Rectal smooth muscle tissue (tissue), 1 donor: ENCODE results near the gene GHR.
"Not testable (repeated sequence)": the region's sequence is repeated elsewhere in the genome, so short reads cannot be mapped to it uniquely, and the experiment has no call there.

Source experiments
- H3K27ac ChIP-seq: one replicate; pipeline ENCODE4 v1.7.0; 2013; ENCODE audit warnings: low read depth, low read length, inconsistent platforms
- H3K27me3 ChIP-seq: one replicate; pipeline ENCODE4 v1.7.0; 2013; ENCODE audit warnings: low read length; ENCODE audit not compliant: control insufficient read depth, insufficient read depth
- H3K36me3 ChIP-seq: one replicate; pipeline ENCODE4 v1.7.0; 2013; ENCODE audit warnings: low read length; ENCODE audit not compliant: control insufficient read depth, insufficient read depth
- H3K4me1 ChIP-seq: one replicate; pipeline ENCODE4 v1.7.0; 2013; ENCODE audit warnings: low read length; ENCODE audit not compliant: control insufficient read depth, insufficient read depth
- H3K4me3 ChIP-seq: one replicate; pipeline ENCODE4 v1.7.0; 2013; ENCODE audit warnings: low read length
- H3K9ac ChIP-seq: one replicate; pipeline ENCODE4 v1.7.0; 2013; ENCODE audit warnings: low read length

Gene GHR

GRCh38 chr5:42561656-42562055 is 138.4 kb downstream of the GHR start:
- no peak overlapping the region for H3K27ac ChIP-seq
- H3K27me3 ChIP-seq = no peaks in the 10 kb centered on the region
- peaks cover 4% of the 10 kb centered on the region for H3K4me1 ChIP-seq

GRCh38 chr5:42564689-42565356 is 141.6 kb downstream of the GHR start:
- Histone ChIP-seq H3K9ac (no peak overlapping the region), H3K36me3 (no peaks in the 10 kb centered on the region), H3K4me3 (no peak overlapping the region), H3K4me1 (peaks cover 10% of the 10 kb centered on the region), H3K27me3 (no peaks in the 10 kb centered on the region), H3K27ac (no peak overlapping the region)

More at GRCh38 chr5:42561656-42562055, 138.4 kb downstream of the GHR start:
- H3K36me3 ChIP-seq = no peaks in the 10 kb centered on the region
- no peak overlapping the region for H3K4me3 ChIP-seq
- no peak overlapping the region for H3K9ac ChIP-seq

GRCh38 chr5:42566652-42567295 is 143.5 kb downstream of the GHR start:
- Histone ChIP-seq H3K9ac (no peak overlapping the region), H3K4me3 (no peak overlapping the region), H3K27me3 (no peaks in the 10 kb centered on the region), H3K36me3 (no peaks in the 10 kb centered on the region), H3K27ac (no peak overlapping the region), H3K4me1 (peaks cover 10% of the 10 kb centered on the region)

- H3K27me3 ChIP-seq = no peaks in the 10 kb centered on the region
- no peaks in the 10 kb centered on the region for H3K36me3 ChIP-seq
- H3K27ac ChIP-seq = no peak overlapping the region
- H3K4me1 ChIP-seq = peaks cover 10% of the 10 kb centered on the region
- H3K4me3 ChIP-seq = no peak overlapping the region
- no peak overlapping the region for H3K9ac ChIP-seq
Measured at GRCh38 chr5:42569325-42569724, 146.1 kb downstream of the GHR start.

- peaks cover 10% of the 10 kb centered on the region for H3K4me1 ChIP-seq
- no peaks in the 10 kb centered on the region for H3K36me3 ChIP-seq
- H3K9ac ChIP-seq = no peak overlapping the region
- H3K27ac ChIP-seq = no peak overlapping the region
- no peak overlapping the region for H3K4me3 ChIP-seq
- H3K27me3 ChIP-seq = no peaks in the 10 kb centered on the region
Measured at GRCh38 chr5:42569953-42570548, 146.8 kb downstream of the GHR start.

- Histone ChIP-seq H3K27me3 (no peaks in the 10 kb centered on the region), H3K9ac (no peak overlapping the region)
Measured at GRCh38 chr5:42570966-42571960, 148.0 kb downstream of the GHR start.

GRCh38 chr5:42572313-42572712 is 149.1 kb downstream of the GHR start:
- Histone ChIP-seq H3K27ac (no peak overlapping the region), H3K36me3 (no peaks in the 10 kb centered on the region), H3K9ac (no peak overlapping the region), H3K4me3 (no peak overlapping the region), H3K27me3 (no peaks in the 10 kb centered on the region), H3K4me1 (peaks cover 3% of the 10 kb centered on the region)

More at GRCh38 chr5:42570966-42571960, 148.0 kb downstream of the GHR start:
- Histone ChIP-seq H3K36me3 (no peaks in the 10 kb centered on the region), H3K4me1 (peaks cover 9% of the 10 kb centered on the region), H3K4me3 (no peak overlapping the region), H3K27ac (no peak overlapping the region)

GRCh38 chr5:42573386-42573785 is 150.1 kb downstream of the GHR start:
- Histone ChIP-seq H3K27ac (no peak overlapping the region), H3K4me3 (no peak overlapping the region), H3K27me3 (no peaks in the 10 kb centered on the region), H3K9ac (no peak overlapping the region), H3K36me3 (no peaks in the 10 kb centered on the region), H3K4me1 (no peaks in the 10 kb centered on the region)

GRCh38 chr5:42575914-42576313 is 152.7 kb downstream of the GHR start:
- H3K4me1 ChIP-seq, H3K9ac ChIP-seq, H3K27me3 ChIP-seq, H3K27ac ChIP-seq, H3K36me3 ChIP-seq, H3K4me3 ChIP-seq: not testable (repeated sequence)

GRCh38 chr5:42578901-42579300 is 155.7 kb downstream of the GHR start:
- H3K9ac ChIP-seq, H3K4me3 ChIP-seq, H3K36me3 ChIP-seq, H3K4me1 ChIP-seq, H3K27me3 ChIP-seq, H3K27ac ChIP-seq: not testable (repeated sequence)

- H3K27me3 ChIP-seq = no peaks in the 10 kb centered on the region
- no peaks in the 10 kb centered on the region for H3K36me3 ChIP-seq
- no peak overlapping the region for H3K27ac ChIP-seq
- H3K4me1 ChIP-seq = no peaks in the 10 kb centered on the region
- H3K4me3 ChIP-seq = no peak overlapping the region
- H3K9ac ChIP-seq = no peak overlapping the region
Measured at GRCh38 chr5:42579320-42579719, 156.1 kb downstream of the GHR start.

GRCh38 chr5:42581845-42582244 is 158.6 kb downstream of the GHR start:
- no peak overlapping the region for H3K9ac ChIP-seq
- H3K27ac ChIP-seq = no peak overlapping the region
- no peaks in the 10 kb centered on the region for H3K27me3 ChIP-seq
- H3K4me1 ChIP-seq = peaks cover 5% of the 10 kb centered on the region
- H3K36me3 ChIP-seq = no peaks in the 10 kb centered on the region
- H3K4me3 ChIP-seq = no peak overlapping the region
